ENCODE results near the gene RPL18A.

RPL18A gene

GRCh38 chr19:17859533-17860330 lies at the start of gene RPL18A:
RPL18A (plus strand) TSS chr19:17859910; CDS start chr19:17859957, 47 bp downstream.
- DNase-seq (ENCODE audit: low read depth in 2 of 2) = peak; percentile 99

- DNase-seq (ENCODE audit: low read depth in 2 of 2) = no peak
Measured at GRCh38 chr19:17811103-17811502, 48.6 kb upstream of the RPL18A start.

- no peak for DNase-seq (ENCODE audit: low read depth in 2 of 2)
Measured at GRCh38 chr19:17811681-17812080, 48.0 kb upstream of the RPL18A start.

- no peak for DNase-seq (ENCODE audit: low read depth in 2 of 2)
Measured at GRCh38 chr19:17812099-17812498, 47.6 kb upstream of the RPL18A start.

- no peak for DNase-seq (ENCODE audit: low read depth in 2 of 2)
Measured at GRCh38 chr19:17817668-17818363, 41.9 kb upstream of the RPL18A start.

- DNase-seq (ENCODE audit: low read depth in 2 of 2) = no peak
Measured at GRCh38 chr19:17821190-17821589, 38.5 kb upstream of the RPL18A start, which contains the start of gene INSL3. INSL3 (minus strand) TSS chr19:17821519; CDS start chr19:17821506, 13 bp downstream.

- DNase-seq (ENCODE audit: low read depth in 2 of 2) = no peak
Measured at GRCh38 chr19:17824339-17824738, 35.4 kb upstream of the RPL18A start.

GRCh38 chr19:17826508-17827056 lies 33.1 kb upstream of the RPL18A start:
- no peak for DNase-seq (ENCODE audit: low read depth in 2 of 2)

GRCh38 chr19:17829855-17830566 lies 29.7 kb upstream of the RPL18A start:
- DNase-seq (ENCODE audit: low read depth in 2 of 2) = no peak

- DNase-seq (ENCODE audit: low read depth in 2 of 2) = no peak
Measured at GRCh38 chr19:17830567-17831418, 28.9 kb upstream of the RPL18A start.

- DNase-seq (ENCODE audit: low read depth in 2 of 2) = no peak
Measured at GRCh38 chr19:17831419-17831888, 28.3 kb upstream of the RPL18A start.

- no peak for DNase-seq (ENCODE audit: low read depth in 2 of 2)
Measured at GRCh38 chr19:17832443-17833208, 27.1 kb upstream of the RPL18A start.

GRCh38 chr19:17834350-17835181 lies 25.1 kb upstream of the RPL18A start:
- DNase-seq (ENCODE audit: low read depth in 2 of 2) = no peak

GRCh38 chr19:17835182-17836006 lies 24.3 kb upstream of the RPL18A start:
- no peak for DNase-seq (ENCODE audit: low read depth in 2 of 2)

GRCh38 chr19:17836530-17836929 lies 23.2 kb upstream of the RPL18A start:
- no peak for DNase-seq (ENCODE audit: low read depth in 2 of 2)

GRCh38 chr19:17837972-17838371 lies 21.7 kb upstream of the RPL18A start:
- no peak for DNase-seq (ENCODE audit: low read depth in 2 of 2)

GRCh38 chr19:17840019-17840418 lies 19.7 kb upstream of the RPL18A start:
- DNase-seq (ENCODE audit: low read depth in 2 of 2) = no peak

- no peak for DNase-seq (ENCODE audit: low read depth in 2 of 2)
Measured at GRCh38 chr19:17841371-17841809, 18.3 kb upstream of the RPL18A start.

Data from stimulated activated CD8-positive, alpha-beta memory T cell treated with anti-CD3 and anti-CD28 coated beads, Interleukin-7, amount 100 ng/mL, for 4 hours (primary cell).